GM21390 (cell line): ENCODE data around the gene RPN1.
"Not testable (repeated sequence)": the region's sequence is repeated elsewhere in the genome, so short reads cannot be mapped to it uniquely, and the experiment has no call there.

Experiments
- ATAC-seq: cut with Tn5 transposase; IDR thresholded peaks from one replicate; pipeline ENCODE4 v1.9.1; 2021; ENCODE audit not compliant: unreplicated experiment

The RPN1 gene

DNA sequence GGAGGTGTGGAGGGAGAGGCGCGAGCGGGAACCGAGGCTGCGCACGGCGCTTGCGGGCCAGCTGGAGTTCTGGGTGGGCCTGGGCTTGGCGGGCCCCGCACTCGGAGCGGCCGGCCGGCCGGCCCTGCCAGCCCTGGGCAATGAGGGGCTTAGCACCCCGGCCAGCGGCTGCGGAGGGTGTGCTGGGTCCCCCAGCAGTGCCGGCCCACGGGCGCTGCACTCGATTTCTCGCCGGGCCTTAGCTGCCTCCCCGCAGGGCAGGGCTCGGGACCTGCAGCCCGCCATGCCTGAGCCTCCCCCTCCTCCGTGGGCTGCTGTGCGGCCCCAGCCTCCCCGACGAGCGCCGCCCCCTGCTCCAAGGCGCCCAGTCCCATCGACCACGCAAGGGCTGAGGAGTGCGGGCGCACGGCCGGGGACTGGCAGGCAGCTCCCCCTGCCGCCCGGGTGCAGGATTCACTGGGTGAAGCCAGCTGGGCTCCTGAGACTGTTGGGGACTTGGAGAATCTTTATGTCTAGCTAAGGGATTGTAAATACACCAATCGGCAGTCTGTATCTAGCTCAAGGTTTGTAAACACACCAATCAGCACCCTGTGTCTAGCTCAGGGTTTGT, 2.9 kb upstream of the RPN1 start:
- ATAC-seq: not testable (repeated sequence)

DNA sequence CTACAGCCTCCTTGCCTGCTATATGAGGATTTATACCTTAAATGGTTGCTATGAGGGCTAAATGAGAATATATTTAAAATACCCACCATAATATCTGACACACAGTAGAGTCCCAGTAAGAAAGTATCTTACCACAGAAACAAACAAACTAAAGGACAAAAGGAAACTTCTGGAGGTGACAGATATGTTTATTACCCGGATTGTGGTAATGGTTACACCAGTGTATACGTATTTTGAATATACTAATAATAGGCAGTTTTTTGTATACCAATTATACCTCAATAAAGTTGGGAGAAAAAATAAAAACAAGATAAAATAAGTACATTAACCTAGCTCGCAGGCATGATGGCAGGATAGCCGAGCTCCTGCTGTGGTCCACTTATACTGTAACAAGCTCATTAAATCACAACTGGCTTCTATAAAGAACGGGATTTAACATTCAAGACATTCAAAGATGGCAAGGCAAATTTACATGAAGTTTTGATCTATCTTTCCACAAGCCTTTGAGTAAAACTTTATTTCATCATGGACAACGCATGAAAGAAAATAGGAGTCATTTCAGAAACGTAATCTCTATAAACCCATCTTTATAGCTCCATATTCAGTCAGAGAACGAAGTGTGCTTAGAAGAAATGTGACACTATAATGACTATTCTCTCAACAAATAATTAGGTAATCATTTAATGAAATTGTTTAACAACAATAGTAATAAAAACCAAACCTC, 1.5 kb downstream of the RPN1 start:
- no peak for ATAC-seq

DNA sequence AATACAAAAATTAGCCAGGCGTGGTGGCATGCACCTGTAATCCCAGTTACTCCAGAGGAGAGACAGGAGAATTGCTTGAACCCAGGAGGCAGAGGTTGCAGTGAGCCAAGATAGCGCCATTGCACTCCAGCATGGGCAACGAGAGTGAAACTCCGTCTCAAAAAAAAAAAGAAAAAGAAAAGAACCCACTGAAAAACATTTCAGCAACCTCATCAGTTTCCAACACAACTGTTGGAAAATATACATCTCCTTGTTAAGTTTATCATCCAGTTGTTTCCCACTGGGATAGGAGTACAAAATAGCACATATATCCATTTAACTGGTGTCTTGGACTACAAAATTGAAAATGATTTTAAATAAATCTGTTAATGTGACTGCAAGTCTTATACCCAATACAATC, 2.2 kb downstream of the RPN1 start:
- no peak for ATAC-seq

DNA sequence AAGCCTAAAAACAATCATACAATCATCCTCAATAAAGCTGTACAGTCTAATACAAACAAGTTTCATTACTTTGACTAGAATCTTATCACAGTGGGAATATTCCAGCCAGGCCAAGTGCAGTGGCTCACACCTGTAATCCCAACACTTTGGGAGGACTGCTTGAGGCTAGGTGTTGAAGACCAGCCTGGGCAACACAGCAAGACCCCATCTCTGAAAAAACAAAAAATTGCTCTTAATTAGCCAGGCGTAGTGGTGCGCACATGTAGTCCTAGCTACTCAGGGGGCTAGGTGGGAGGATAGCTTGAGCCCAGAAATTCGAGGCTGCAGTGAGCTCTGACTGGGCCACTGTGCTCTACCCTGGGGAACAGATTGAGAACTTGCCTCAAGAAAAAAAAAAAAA, 3.3 kb downstream of the RPN1 start:
- no peak for ATAC-seq

DNA sequence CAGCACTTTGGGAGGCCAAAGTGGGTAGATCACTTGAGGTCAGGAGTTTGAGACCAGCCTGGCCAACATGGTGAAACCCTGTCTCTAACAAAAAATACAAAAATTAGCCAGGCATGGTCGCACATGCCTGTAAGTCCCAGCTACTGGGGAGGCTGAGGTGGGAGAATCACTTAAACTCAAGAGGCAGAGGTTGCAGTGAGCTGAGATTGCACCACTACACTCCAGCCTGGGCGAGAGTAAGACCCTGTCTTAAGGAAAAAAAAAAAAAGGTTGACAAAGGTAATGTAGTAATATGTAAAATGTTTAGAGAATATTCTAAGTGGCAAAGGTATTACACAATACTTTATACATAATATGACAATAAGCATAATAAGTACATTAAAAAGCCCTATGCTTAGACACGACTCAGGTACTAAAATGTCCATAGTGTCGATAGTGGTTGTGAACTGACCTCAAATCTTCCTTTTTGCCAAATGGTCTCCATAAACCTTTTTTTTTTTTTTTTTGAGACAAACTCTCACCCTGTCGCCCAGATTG, 16.5 kb downstream of the RPN1 start:
- no peak for ATAC-seq

DNA sequence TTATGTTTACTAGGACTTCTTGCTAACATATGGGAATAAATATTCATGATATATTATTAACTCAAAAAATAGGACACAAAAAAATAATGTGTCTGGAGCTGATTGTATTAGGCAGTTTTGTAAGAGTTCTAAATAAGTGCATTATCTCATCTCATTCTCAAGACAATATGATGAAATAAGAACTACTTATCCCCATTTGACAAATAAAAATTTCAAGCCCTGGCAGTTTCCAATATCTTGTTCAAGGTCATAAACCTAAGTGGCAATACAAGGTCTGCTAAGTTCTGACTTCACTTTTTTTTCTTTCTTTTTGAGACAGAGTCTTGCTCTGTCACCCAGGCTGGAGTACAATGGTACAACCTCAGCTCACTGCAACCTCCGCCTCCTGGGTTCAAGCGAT, 18.3 kb downstream of the RPN1 start:
- ATAC-seq: no peak

GRCh38 chr3:128629936-128630335, 20.7 kb downstream of the RPN1 start:
- ATAC-seq: no peak

DNA sequence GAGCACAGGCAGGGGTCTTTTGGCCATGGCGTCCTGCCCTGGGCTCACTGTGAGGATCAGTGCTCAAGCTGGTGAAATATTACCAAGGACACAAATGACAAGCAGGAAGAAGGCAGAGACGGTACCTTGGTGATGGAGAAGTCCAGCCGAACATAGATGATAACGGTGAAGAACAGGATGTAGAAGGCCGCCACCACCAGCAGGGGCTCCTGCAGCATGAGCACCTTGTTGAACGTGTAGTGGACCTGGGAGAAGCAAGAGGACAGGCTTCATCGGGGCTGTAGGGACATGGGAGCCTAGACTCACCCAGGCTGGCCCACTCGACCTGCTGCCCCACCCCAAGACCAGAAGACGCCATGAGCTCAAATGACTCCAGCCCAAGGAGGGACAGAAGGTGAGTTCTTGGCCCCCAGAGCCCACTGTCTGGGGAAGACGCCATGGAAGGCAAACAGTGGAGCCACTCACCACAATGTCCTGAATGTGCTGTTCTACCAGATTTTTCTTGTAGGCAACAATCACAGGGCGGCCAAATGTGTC, 25.1 kb downstream of the RPN1 start:
- ATAC-seq: no peak

- ATAC-seq: no peak
Measured at GRCh38 chr3:128624526-128625138, 26.0 kb downstream of the RPN1 start.

- ATAC-seq: no peak
Measured at GRCh38 chr3:128623762-128624176, 26.8 kb downstream of the RPN1 start.

- no peak for ATAC-seq
Measured at GRCh38 chr3:128621931-128622330, 28.7 kb downstream of the RPN1 start.

GRCh38 chr3:128621234-128621633, 29.4 kb downstream of the RPN1 start:
- ATAC-seq: no peak

- ATAC-seq: no peak
Measured at GRCh38 chr3:128620268-128620691, 30.3 kb downstream of the RPN1 start.

DNA sequence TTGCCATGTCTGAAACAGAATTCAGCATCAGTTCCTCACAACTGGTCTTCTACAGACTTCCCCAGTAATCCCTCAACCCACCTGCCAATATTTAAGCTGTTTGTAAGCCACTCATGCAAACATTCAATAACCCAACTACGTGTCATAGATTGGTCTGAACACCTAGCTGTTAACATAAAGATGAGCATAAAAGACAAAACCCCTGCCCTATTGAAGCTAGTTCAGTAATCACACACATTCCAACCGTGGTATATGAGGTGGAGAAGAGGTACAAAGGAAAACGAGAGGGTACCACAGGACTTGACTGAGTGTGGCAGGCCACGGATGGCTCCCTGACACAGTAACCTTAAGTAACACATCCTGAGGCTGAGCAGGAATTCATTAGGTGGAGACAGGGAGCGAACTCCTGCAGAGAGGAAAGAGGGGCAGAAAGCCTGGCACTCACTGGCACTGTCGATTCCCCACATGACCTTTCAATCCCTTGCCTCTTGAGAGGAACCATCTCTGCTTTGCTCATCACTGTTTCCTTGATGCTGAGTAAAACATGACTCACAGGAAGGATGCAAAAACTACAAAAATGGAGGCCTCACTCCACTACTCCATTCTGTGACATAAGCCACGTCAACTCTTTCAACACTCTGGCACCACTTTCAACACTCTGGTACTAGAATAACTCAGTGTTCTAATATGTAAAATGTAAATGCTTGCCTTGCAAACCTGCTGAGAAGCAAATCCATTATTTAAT, 31.3 kb downstream of the RPN1 start:
- no peak for ATAC-seq

DNA sequence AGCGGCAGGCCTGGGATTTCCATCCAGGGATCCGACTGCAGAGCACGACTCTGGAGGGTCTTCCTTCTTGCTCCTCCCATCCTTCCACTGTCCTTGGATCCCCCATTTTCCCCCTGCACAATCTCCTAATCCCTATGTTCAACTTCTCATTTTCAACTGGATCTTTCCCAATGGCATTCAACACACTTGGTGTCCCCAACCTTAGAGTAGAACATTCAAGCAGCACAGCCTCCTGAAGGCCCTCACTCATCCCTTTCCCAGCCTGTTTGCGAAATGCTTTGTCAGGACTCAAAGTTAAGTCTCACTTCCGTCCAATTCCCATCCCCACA, 32.3 kb downstream of the RPN1 start:
- no peak for ATAC-seq

DNA sequence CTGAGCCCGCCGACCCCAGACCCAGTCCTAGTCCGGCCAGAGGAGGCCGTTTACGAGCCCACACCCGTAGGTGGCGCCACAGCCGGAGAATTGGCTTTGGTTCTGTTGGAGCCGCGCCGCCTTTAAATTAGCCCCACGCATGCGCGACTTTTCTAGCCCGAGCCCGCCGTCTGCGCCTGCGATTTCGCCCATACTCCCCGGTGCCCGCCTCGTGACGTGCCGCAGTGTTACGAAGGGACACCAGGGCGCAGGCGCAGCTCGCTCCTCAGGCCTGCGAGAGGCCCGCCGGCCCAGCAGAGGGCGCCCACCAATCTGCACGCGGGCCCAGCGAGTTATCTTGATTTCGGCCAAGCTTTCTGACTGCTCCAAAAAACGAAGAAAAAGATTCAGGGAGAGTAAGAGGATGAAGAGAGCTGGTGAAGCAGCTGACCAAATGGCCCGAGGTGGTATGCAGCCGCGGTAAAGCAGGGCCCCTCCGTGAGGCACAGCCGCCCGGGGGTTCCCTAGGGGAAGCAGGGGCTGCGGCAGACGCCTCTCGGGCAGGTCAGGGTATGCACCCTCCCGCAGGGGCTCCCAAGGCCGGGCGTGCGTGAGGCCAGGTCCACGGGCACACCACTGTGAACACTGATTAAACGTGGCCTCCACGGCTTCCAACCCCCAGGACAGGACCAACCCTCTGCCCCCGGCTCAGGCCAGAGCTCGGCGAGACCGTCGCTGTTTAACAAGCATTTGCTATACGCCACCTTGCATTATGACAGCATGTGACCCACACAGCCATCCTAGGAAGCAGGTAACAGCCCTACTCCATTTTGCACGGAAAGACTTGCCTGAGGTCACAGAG, 32.8 kb downstream of the RPN1 start:
- peak; percentile 85 for ATAC-seq

GRCh38 chr3:128617270-128617556, 33.4 kb downstream of the RPN1 start:
- ATAC-seq: no peak

DNA sequence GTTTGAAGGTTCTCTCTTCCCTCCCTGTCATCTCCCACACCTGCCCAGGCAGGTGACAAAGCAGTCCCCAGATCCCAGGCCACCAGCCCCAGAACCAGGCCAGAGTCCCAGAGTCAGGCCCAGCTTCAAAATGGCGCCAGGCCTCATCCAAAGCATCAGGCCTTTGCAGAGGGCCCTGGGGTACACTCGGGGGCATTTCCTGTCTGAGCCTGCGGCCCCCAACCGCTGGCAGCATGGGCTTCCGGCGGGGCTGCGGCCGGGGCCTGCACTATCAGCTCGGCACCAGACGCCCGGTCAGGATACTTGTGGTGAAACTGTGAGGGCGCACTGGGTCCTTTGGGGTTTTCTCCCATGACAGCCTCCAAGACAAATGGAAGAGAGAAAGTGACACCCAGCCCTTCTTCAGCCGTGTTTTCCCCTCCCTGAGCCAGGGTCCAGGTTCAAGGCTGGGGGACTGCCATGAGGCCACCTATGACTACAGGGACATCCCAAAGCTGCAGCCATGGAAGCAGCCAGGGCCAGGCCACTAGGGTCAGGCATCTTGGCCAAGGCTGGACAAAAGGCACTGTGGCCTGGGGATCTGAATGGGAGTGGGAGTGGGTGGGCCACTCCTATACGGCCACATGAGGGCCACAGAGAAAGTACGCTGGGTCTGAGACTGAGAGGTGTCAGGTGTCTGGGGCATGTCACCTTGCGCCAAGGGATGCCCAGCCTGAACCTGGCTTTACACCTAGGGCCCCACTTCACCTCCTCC, 33.9 kb downstream of the RPN1 start:
- no peak for ATAC-seq

GRCh38 chr3:128614076-128614475, 36.5 kb downstream of the RPN1 start:
- ATAC-seq: no peak
